A673 (cell line): ENCODE results near the gene TNKS1BP1. TPM values are rescaled to one million over a fixed set of nuclear protein-coding genes. Genes with fewer than 3 reads are reported as not detected.

Source experiments
- BruUV-seq: library from RNA; stranded (reverse); fragments of 400-500 nt; replicated peaks from 2 replicates; lab custom pipeline; 2021; lab: Mats Ljungman, UMichigan
- CTCF ChIA-PET: fragments of 300-600 bp; sonication (Branson Sonifier 250); formaldehyde crosslinking; loops from one replicate; lab custom pipeline; 2022; ENCODE audit warnings: antibody characterized with exemption; lab: Charles Lee
- POLR2A ChIA-PET: fragments of 300-600 bp; sonication (Branson Sonifier 250); formaldehyde crosslinking; loops from one replicate; lab custom pipeline; 2022; ENCODE audit warnings: antibody characterized with exemption; ENCODE audit not compliant: low non-redundant PET; lab: Charles Lee
- DNase-seq: peaks from one replicate; pipeline ENCODE4 v3.0.0-alpha.2; 2015; ENCODE audit warnings: low spot score
- H3K27ac ChIP-seq: fragments of 200-600 bp; sonication (generic); 2 replicates; pipeline ENCODE4 v1.5.1; 2016; ENCODE audit warnings: mixed run types, low read depth, mild to moderate bottlenecking, mixed read lengths, antibody characterized with exemption, low read length; ENCODE audit not compliant: poor library complexity, severe bottlenecking
- H3K27me3 ChIP-seq: fragments of 200-600 bp; sonication (generic); replicated peaks from 2 replicates; pipeline ENCODE4 v1.6.1; 2017; ENCODE audit warnings: mixed run types, low read depth, mild to moderate bottlenecking, mixed read lengths, antibody characterized with exemption, low read length; ENCODE audit not compliant: insufficient read depth, poor library complexity
- H3K36me3 ChIP-seq: fragments of 200-600 bp; sonication (generic); 2 replicates; pipeline ENCODE4 v1.6.1; 2016; ENCODE audit warnings: mixed run types, mild to moderate bottlenecking, mixed read lengths, antibody characterized with exemption, low read length; ENCODE audit not compliant: insufficient read depth, poor library complexity, severe bottlenecking
- H3K4me1 ChIP-seq: fragments of 200-600 bp; sonication (generic); 2 replicates; pipeline ENCODE4 v1.6.1; 2017; ENCODE audit warnings: mixed run types, mild to moderate bottlenecking, mixed read lengths, antibody characterized with exemption, low read length; ENCODE audit not compliant: insufficient read depth, poor library complexity, severe bottlenecking
- H3K4me3 ChIP-seq: fragments of 200-600 bp; sonication (generic); 2 replicates; pipeline ENCODE4 v1.5.1; 2016; ENCODE audit warnings: low read depth, mixed run types, mild to moderate bottlenecking, mixed read lengths, low read length; ENCODE audit not compliant: poor library complexity, severe bottlenecking
- H3K9me3 ChIP-seq: fragments of 200-600 bp; sonication (generic); 2 replicates; pipeline ENCODE4 v1.6.1; 2016; ENCODE audit warnings: mixed run types, low read depth, mild to moderate bottlenecking, mixed read lengths, antibody characterized with exemption, low read length; ENCODE audit not compliant: poor library complexity, severe bottlenecking
- CTCF ChIP-seq: fragments of 300-800, 200-600 bp; sonication (generic); conservative IDR thresholded peaks from 2 replicates; pipeline ENCODE4 v1.5.1; 2017; ENCODE audit warnings: low read depth, mild to moderate bottlenecking, antibody characterized with exemption, low read length, moderate library complexity, mixed read lengths
- EZH2 ChIP-seq: fragments of 200-600 bp; sonication (generic); IDR thresholded peaks from 2 replicates; pipeline ENCODE4 v1.6.1; 2017; ENCODE audit warnings: borderline replicate concordance, low read depth, mild to moderate bottlenecking, mixed read lengths, antibody characterized with exemption, low read length; ENCODE audit not compliant: poor library complexity, severe bottlenecking
- intact Hi-C: fragments of 100-400 bp; cut with micrococcal nuclease; formaldehyde crosslinking; loops from one replicate; pipeline ENCODE4 v1.10.0; 2022; ENCODE audit not compliant: unreplicated experiment
- total RNA-seq: library from RNA; stranded (reverse); gene quantifications from 2 replicates; pipeline ENCODE4 v1.2.3, GENCODE V29; 2021

TNKS1BP1 gene
- total RNA-seq, 1 experiment from 2014 or later: 80.4 TPM

GRCh38 chr11:57358991-57359390, 34.2 kb upstream of the TNKS1BP1 start:
- Histone ChIP-seq H3K36me3 (no peaks in the 10 kb centered on the region), H3K9me3 (no peaks in the 10 kb centered on the region), H3K27ac (no peak overlapping the region), H3K4me3 (no peak overlapping the region), H3K4me1 (no peaks in the 10 kb centered on the region), H3K27me3 (peaks cover 3% of the 10 kb centered on the region)
- DNase-seq: no peak
- intact Hi-C loops: no loop called here
- TF ChIP-seq CTCF (no peak), EZH2 (no peak)
- no TSS peak for BruUV-seq
- POLR2A ChIA-PET: no interaction called here
- CTCF ChIA-PET: no interaction called here

DNA sequence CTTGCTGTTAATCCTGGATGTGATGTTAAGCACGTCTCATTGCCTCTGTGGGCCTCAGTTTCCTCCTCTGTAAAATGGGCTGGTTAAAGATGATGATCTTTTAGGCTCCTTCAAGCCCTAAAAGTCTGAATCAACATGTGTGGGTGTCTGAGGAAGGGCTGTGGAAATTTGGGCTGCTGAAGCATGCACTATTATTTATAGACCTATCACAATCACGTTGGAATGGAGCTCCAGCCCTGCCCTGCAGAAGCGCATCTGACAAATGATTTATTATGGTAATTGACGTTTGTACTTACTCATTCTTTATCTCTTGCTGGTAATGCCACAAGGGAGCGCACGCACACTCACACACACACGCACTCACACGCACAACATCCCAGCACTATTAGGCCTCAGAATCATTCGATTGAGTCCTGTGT, 33.8 kb upstream of the TNKS1BP1 start:
- H3K36me3 ChIP-seq: no peaks in the 10 kb centered on the region
- H3K27ac ChIP-seq: no peak overlapping the region
- POLR2A ChIA-PET: no interaction called here
- DNase-seq: peak; percentile 47
- intact Hi-C loops: no loop called here
- no peak overlapping the region for H3K4me3 ChIP-seq
- H3K27me3 ChIP-seq: peaks cover 3% of the 10 kb centered on the region
- CTCF ChIA-PET: no interaction called here
- TF ChIP-seq EZH2 (no peak), CTCF (no peak)
- H3K9me3 ChIP-seq: no peaks in the 10 kb centered on the region
- no peaks in the 10 kb centered on the region for H3K4me1 ChIP-seq
- BruUV-seq: no TSS peak

DNA sequence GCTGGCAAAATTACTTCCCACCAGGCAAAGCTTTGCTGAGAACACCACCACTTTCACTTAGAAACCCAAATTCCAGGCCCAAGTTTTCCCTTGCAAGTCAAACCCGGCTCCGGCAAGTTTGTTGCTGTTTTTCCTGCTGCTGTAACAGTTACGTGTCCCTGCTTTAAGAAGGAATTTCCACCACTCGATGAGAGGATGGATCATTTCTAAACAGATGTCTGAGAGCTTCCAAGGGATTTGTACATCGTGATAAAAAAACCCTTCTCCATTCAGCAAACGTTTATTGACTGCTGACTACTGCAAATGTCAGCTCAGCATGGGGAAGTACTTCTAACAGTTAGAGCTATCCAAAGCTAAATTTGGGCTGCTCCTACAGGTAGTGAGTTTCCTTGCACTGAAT, 33.1 kb upstream of the TNKS1BP1 start:
- Histone ChIP-seq H3K9me3 (no peaks in the 10 kb centered on the region), H3K4me3 (no peak overlapping the region), H3K36me3 (no peaks in the 10 kb centered on the region), H3K27me3 (peaks cover under 1% of the 10 kb centered on the region), H3K4me1 (no peaks in the 10 kb centered on the region), H3K27ac (no peak overlapping the region)
- no peak for DNase-seq
- no peak for TF ChIP-seq CTCF
- TF ChIP-seq EZH2: no peak
- ChIA-PET POLR2A (no interaction called here), CTCF (no interaction called here)
- BruUV-seq: no TSS peak
- intact Hi-C loops: no loop called here
